Hematopoietic multipotent progenitor cell (in vitro differentiated cells): ENCODE data around the gene PKMYT1. TPM values are rescaled to one million over a fixed set of nuclear protein-coding genes. Genes with fewer than 3 reads are reported as not detected.
A peak's percentile ranks its signal among the peaks of the same experiment; 100 is the strongest.

Experiments used
- DNase-seq, 3 donors: peaks; one replicate each; pipeline ENCODE4 v3.0.0-alpha.2; 2011 to 2015; ENCODE audit warnings: low read depth in 2 of 3, low spot score in 2 of 3
- total RNA-seq: library from RNA; depleted of rRNA; stranded (reverse); fragments of >200 nt; gene quantifications from one replicate; pipeline ENCODE4 v1.2.3, GENCODE V29; 2012

The PKMYT1 gene
- total RNA-seq, 1 donor, result 7.3 TPM

GRCh38 chr16:3001316-3001715 lies 21.1 kb upstream of the PKMYT1 start:
- no peak for DNase-seq

GRCh38 chr16:3000540-3000939 lies 20.3 kb upstream of the PKMYT1 start:
- DNase-seq, result no peak

GRCh38 chr16:2999929-3000328 lies 19.7 kb upstream of the PKMYT1 start:
- no peak for DNase-seq

- no peak for DNase-seq
Observed at GRCh38 chr16:2996298-2996697, 16.1 kb upstream of the PKMYT1 start.

- DNase-seq, result no peak
Observed at GRCh38 chr16:2992383-2993081, 12.3 kb upstream of the PKMYT1 start.

GRCh38 chr16:2991566-2992261 lies 11.5 kb upstream of the PKMYT1 start:
- DNase-seq, result no peak

- no peak for DNase-seq
Observed at GRCh38 chr16:2990891-2991290, 10.6 kb upstream of the PKMYT1 start.

- no peak for DNase-seq
Observed at GRCh38 chr16:2988590-2989099, 8.4 kb upstream of the PKMYT1 start.

GRCh38 chr16:2987833-2988232 lies 7.6 kb upstream of the PKMYT1 start:
- DNase-seq, result no peak

GRCh38 chr16:2987286-2987685 lies 7.0 kb upstream of the PKMYT1 start:
- no peak for DNase-seq

GRCh38 chr16:2986623-2987188 lies 6.5 kb upstream of the PKMYT1 start:
- no peak for DNase-seq

- DNase-seq, result no peak
Observed at GRCh38 chr16:2985893-2986355, 5.7 kb upstream of the PKMYT1 start.

GRCh38 chr16:2985462-2985861 lies 5.2 kb upstream of the PKMYT1 start:
- no peak for DNase-seq

- peak in 2 of 3 donors; percentile 55 to 66 for DNase-seq
Observed at GRCh38 chr16:2983706-2984136, 3.5 kb upstream of the PKMYT1 start.

GRCh38 chr16:2982402-2982801 lies 2.2 kb upstream of the PKMYT1 start:
- DNase-seq, result no peak

- DNase-seq, result no peak
Observed at GRCh38 chr16:2981899-2982250, 1.6 kb upstream of the PKMYT1 start.

- DNase-seq, result no peak
Observed at GRCh38 chr16:2981177-2981898, 1.1 kb upstream of the PKMYT1 start.

- no peak for DNase-seq
Observed at GRCh38 chr16:2979669-2980226, 498 bp downstream of the PKMYT1 start.

GRCh38 chr16:2977440-2977839 lies 2.8 kb downstream of the PKMYT1 start:
- no peak for DNase-seq

GRCh38 chr16:2976673-2977072 lies 3.6 kb downstream of the PKMYT1 start:
- no peak for DNase-seq

- no peak for DNase-seq
Observed at GRCh38 chr16:2976201-2976600, 4.0 kb downstream of the PKMYT1 start.
